ENCODE data around the gene BTNL9. TPM values are rescaled to one million over a fixed set of nuclear protein-coding genes. Genes with fewer than 3 reads are reported as not detected.

The BTNL9 gene
- total and polyA plus RNA-seq, 2 of the 8 experiments (the other 6 are each of a cell fraction or from before 2014, with no cell fraction given): 0.23 to 0.89 TPM

DNA sequence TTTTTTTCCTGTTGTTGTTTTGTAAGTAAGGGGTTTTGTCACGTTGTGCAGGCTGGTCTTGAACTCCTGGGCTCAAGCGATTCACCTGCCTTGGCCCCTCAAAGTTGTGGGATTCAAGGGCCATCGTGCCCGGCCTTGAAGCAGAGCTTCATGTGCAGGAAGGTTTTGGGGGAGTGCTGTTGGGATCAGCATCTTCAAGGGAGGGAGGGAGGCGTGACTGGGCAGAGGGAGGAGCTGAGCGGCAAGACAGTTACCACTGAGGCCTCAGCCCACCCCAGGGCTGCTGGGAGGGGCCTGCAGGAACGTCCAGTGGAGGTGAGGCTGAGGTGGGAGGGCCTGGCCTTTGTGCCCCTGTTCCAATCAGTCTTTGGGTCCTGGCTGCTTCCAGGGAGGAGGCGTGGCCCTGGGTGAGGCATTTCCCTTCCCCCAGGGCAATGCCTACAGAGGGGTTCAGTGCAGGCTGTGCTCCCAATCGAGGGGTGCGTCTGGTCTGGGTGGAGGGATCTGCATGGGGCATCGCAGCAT, 69.5 kb downstream of the BTNL9 start:
- Histone ChIP-seq H2BK12ac (ENCODE audit: low read depth, low read length) (no peak overlapping the region; the same call in 1 of the 2 replicates), H2BK5ac (ENCODE audit: low read depth, low read length) (0 out of 2 replicates have a peak overlapping the region, but pooled peaks have one; percentile 46), H3K4me1 (replicated peaks in 1 of 4; ENCODE audit: control insufficient read depth in 3 of 4, insufficient read depth in 4 of 4, low read length in 3 of 4) (peaks cover 0 to 12% (median 6%) of the 10 kb centered on the region in 4 experiments; a peak in 6 of 7 replicates), H3K27ac (ENCODE audit: low read depth, low read length) (no peak overlapping the region), H4K20me1 (replicated peaks in 1 of 2; ENCODE audit: control insufficient read depth in 1 of 2, insufficient read depth in 2 of 2, low read length in 2 of 2) (no peaks in the 10 kb centered on the region), H3K27me3 (replicated peaks in 1 of 4; ENCODE audit: control insufficient read depth in 3 of 4, extremely low read depth in 1 of 4, insufficient read depth in 3 of 4, low read length in 3 of 4) (peaks cover 10 to 22% (median 14%) of the 10 kb centered on the region in 4 experiments), H3K4ac (replicated peaks; ENCODE audit: insufficient read length, low read depth, low read length) (no peak overlapping the region), H3K79me2 (ENCODE audit: control insufficient read depth in 1 of 2, insufficient read depth in 2 of 2, low read length in 2 of 2) (no peaks in the 10 kb centered on the region), H2BK15ac (ENCODE audit: low read length) (0 out of 2 replicates have a peak overlapping the region, but pooled peaks have one; percentile 36), H2AFZ (ENCODE audit: low read length) (no peak overlapping the region), H2AK5ac (ENCODE audit: low read depth, low read length) (no peak overlapping the region; the same call in 1 of the 2 replicates), H3K79me1 (ENCODE audit: low read depth, low read length) (no peaks in the 10 kb centered on the region), H3K18ac (ENCODE audit: extremely low read depth, low read length) (no peak overlapping the region; the same call in 1 of the 2 replicates), H3K56ac (replicated peaks; ENCODE audit: insufficient read length, low read depth, low read length) (no peak overlapping the region), H4K91ac (replicated peaks; ENCODE audit: insufficient read length, low read length) (no peak overlapping the region), H3K9ac (replicated peaks in 1 of 4; ENCODE audit: extremely low read depth in 1 of 4, low read depth in 3 of 4, low read length in 3 of 4) (no peak overlapping the region), H3K36me3 (ENCODE audit: control insufficient read depth in 2 of 4, insufficient read depth in 4 of 4, low read length in 3 of 4) (no peaks in the 10 kb centered on the region), H4K5ac (ENCODE audit: insufficient read length, low read depth, low read length) (no peak overlapping the region), H3K23ac (ENCODE audit: insufficient read length) (no peak overlapping the region), H3K23me2 (ENCODE audit: low read depth, low read length) (no peaks in the 10 kb centered on the region), H3K4me2 (ENCODE audit: insufficient read depth in 1 of 2, low read depth in 2 of 2, low read length in 2 of 2) (peak overlapping the region in 1 of 2 experiments; percentile 55; a peak in 2 of 4 replicates), H4K8ac (ENCODE audit: extremely low read depth, insufficient read depth, low read length) (no peak overlapping the region), H3K14ac (ENCODE audit: insufficient read length) (no peak overlapping the region), H3K9me3 (ENCODE audit: insufficient read depth in 2 of 2, low read depth in 1 of 2, low read length in 1 of 2) (peaks cover 0 to 5% of the 10 kb centered on the region in 2 experiments; a peak in 1 of 4 replicates), H2BK20ac (ENCODE audit: low read length) (no peak overlapping the region), H2BK120ac (replicated peaks; ENCODE audit: low read depth, low read length) (no peak overlapping the region), H3K4me3 (ENCODE audit: extremely low read depth in 1 of 4, insufficient read depth in 2 of 4, low read depth in 3 of 4, low read length in 4 of 4) (no peak overlapping the region)
- TF ChIP-seq NANOG (IDR thresholded peaks at IDR 0.05; ENCODE audit: insufficient read depth, low read depth, low read length, poor library complexity, severe bottlenecking): no peak
- no peak for TF ChIP-seq POLR2AphosphoS5 (IDR thresholded peaks at IDR 0.05; ENCODE audit: low read depth, low read length)
- TF ChIP-seq RBBP5 (IDR thresholded peaks at IDR 0.05; ENCODE audit: borderline replicate concordance, low read depth, low read length): no peak
- TF ChIP-seq POU5F1 (IDR thresholded peaks at IDR 0.05; ENCODE audit: low read depth, low read length): no peak
- no peak for TF ChIP-seq GABPA (IDR thresholded peaks at IDR 0.05; ENCODE audit: borderline replicate concordance, insufficient read depth, low read length)
- TF ChIP-seq, protein P1, sequence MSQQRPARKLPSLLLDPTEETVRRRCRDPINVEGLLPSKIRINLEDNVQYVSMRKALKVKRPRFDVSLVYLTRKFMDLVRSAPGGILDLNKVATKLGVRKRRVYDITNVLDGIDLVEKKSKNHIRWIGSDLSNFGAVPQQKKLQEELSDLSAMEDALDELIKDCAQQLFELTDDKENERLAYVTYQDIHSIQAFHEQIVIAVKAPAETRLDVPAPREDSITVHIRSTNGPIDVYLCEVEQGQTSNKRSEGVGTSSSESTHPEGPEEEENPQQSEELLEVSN (IDR thresholded peaks at IDR 0.05): peak; percentile 45
- TF ChIP-seq, protein P2, sequence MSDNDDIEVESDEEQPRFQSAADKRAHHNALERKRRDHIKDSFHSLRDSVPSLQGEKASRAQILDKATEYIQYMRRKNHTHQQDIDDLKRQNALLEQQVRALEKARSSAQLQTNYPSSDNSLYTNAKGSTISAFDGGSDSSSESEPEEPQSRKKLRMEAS (IDR thresholded peaks at IDR 0.05): peak; percentile 50
- TF ChIP-seq SIX5 (IDR thresholded peaks at IDR 0.05; ENCODE audit: low read depth, low read length): no peak
- 0 out of 2 replicates have a peak, but pooled peaks have one; percentile 16 for TF ChIP-seq SP1 (IDR thresholded peaks at IDR 0.05; ENCODE audit: low read depth, low read length)
- TF ChIP-seq SUZ12 (IDR thresholded peaks at IDR 0.05; ENCODE audit: low read length): no peak
- TF ChIP-seq SP2 (IDR thresholded peaks at IDR 0.05; ENCODE audit: low read length): no peak
- CTCF ChIA-PET (ENCODE audit: partially characterized antibody): interaction anchor here (0.7 to 3.4 kb wide), 3 partner anchors 13 to 324 kb away, joined by 3 to 9 read pairs (median 7); no protein-coding TSS in a partner anchor
- POLR2A ChIA-PET (ENCODE audit: partially characterized antibody): no interaction called here
- DNase-seq (ENCODE audit: low read depth in 1 of 2, low spot score in 2 of 2) (peak in 1 of 2 experiments; percentile 67), FAIRE-seq (no peak)
- 62% methylated on average over 8 of the region's 11 CpGs; no CpG with 5 or more reads in 1 of the 2 experiments for WGBS, 2 experiments (ENCODE audit: extremely low coverage in 1 of 2, insufficient coverage in 1 of 2, insufficient read length in 1 of 2, insufficient replicate concordance in 2 of 2, low coverage in 1 of 2, low lambda C conversion rate in 2 of 2, missing lambda C conversion rate in 1 of 2)
